HG02852 (cell line): Measurements from ENCODE around the gene MBNL2.

Experiments used
- ATAC-seq: cut with Tn5 transposase; IDR thresholded peaks from one replicate; pipeline ENCODE4 v1.9.1; 2021; ENCODE audit warnings: mild to moderate bottlenecking, moderate library complexity; ENCODE audit not compliant: unreplicated experiment

MBNL2 gene

GRCh38 chr13:97403893-97404750 lies 182.0 kb downstream of the MBNL2 start:
- ATAC-seq = no peak

- ATAC-seq = no peak
Observed at GRCh38 chr13:97407540-97407939, 185.4 kb downstream of the MBNL2 start.

GRCh38 chr13:97408938-97409337 lies 186.8 kb downstream of the MBNL2 start:
- ATAC-seq = no peak

- no peak for ATAC-seq
Observed at GRCh38 chr13:97411984-97412383, 189.9 kb downstream of the MBNL2 start.

- no peak for ATAC-seq
Observed at GRCh38 chr13:97413694-97414093, 191.6 kb downstream of the MBNL2 start.

GRCh38 chr13:97414392-97414791 lies 192.3 kb downstream of the MBNL2 start:
- no peak for ATAC-seq

GRCh38 chr13:97417698-97418097 lies 195.6 kb downstream of the MBNL2 start:
- no peak for ATAC-seq

GRCh38 chr13:97422118-97423054 lies 200.3 kb downstream of the MBNL2 start:
- no peak for ATAC-seq

GRCh38 chr13:97423300-97424045 lies 201.3 kb downstream of the MBNL2 start:
- no peak for ATAC-seq

GRCh38 chr13:97425590-97425989 lies 203.5 kb downstream of the MBNL2 start:
- no peak for ATAC-seq

GRCh38 chr13:97426695-97427094 lies 204.6 kb downstream of the MBNL2 start:
- ATAC-seq = no peak

GRCh38 chr13:97429681-97430081 lies 207.5 kb downstream of the MBNL2 start:
- ATAC-seq = no peak

- ATAC-seq = no peak
Observed at GRCh38 chr13:97430296-97430695, 208.2 kb downstream of the MBNL2 start.

- no peak for ATAC-seq
Observed at GRCh38 chr13:97431171-97431764, 209.1 kb downstream of the MBNL2 start.

- no peak for ATAC-seq
Observed at GRCh38 chr13:97432232-97432916, 210.2 kb downstream of the MBNL2 start.

GRCh38 chr13:97432917-97433726 lies 211.0 kb downstream of the MBNL2 start:
- ATAC-seq = peak; percentile 76

- ATAC-seq = peak; percentile 44
Observed at GRCh38 chr13:97433727-97434396, 211.7 kb downstream of the MBNL2 start, which contains the start of gene RAP2A. Gene RAP2A, plus strand, starts transcription at chr13:97434169. Its CDS starts 302 bp downstream, at chr13:97434471.

- ATAC-seq = peak; percentile 5
Observed at GRCh38 chr13:97434397-97435201, 212.5 kb downstream of the MBNL2 start.
